Measurements from ENCODE around the gene HLA-DOB.
A peak's percentile ranks its signal among the peaks of the same experiment; 100 is the strongest.

Gene HLA-DOB

GRCh38 chr6:32849126-32849525, 32.3 kb upstream of the HLA-DOB start:
- H3K36me3 Mint-ChIP-seq, result peaks cover 62% of the 10 kb centered on the region
- H3K9me3 Mint-ChIP-seq (ENCODE audit: low read depth), result no peaks in the 10 kb centered on the region
- H3K27ac Mint-ChIP-seq, result peak overlapping the region; percentile 100
- H3K27me3 Mint-ChIP-seq, result no peaks in the 10 kb centered on the region
- peaks cover 72% of the 10 kb centered on the region for H3K4me1 Mint-ChIP-seq (ENCODE audit: low read depth)
- H3K4me3 Mint-ChIP-seq, result peak overlapping the region; percentile 99

GRCh38 chr6:32847795-32848194, 31.0 kb upstream of the HLA-DOB start:
- Mint-ChIP-seq H3K27ac (peak overlapping the region; percentile 100), H3K27me3 (no peaks in the 10 kb centered on the region), H3K4me3 (peak overlapping the region; percentile 99), H3K36me3 (peaks cover 70% of the 10 kb centered on the region), H3K4me1 (ENCODE audit: low read depth) (peaks cover 75% of the 10 kb centered on the region), H3K9me3 (ENCODE audit: low read depth) (no peaks in the 10 kb centered on the region)

- peak overlapping the region; percentile 100 for H3K27ac Mint-ChIP-seq
- H3K36me3 Mint-ChIP-seq, result peaks cover 68% of the 10 kb centered on the region
- H3K4me3 Mint-ChIP-seq, result peak overlapping the region; percentile 99
- H3K4me1 Mint-ChIP-seq (ENCODE audit: low read depth), result peaks cover 80% of the 10 kb centered on the region
- no peaks in the 10 kb centered on the region for H3K9me3 Mint-ChIP-seq (ENCODE audit: low read depth)
- H3K27me3 Mint-ChIP-seq, result no peaks in the 10 kb centered on the region
Observed at GRCh38 chr6:32847004-32847403, 30.2 kb upstream of the HLA-DOB start.

- Mint-ChIP-seq H3K36me3 (peaks cover 64% of the 10 kb centered on the region), H3K27me3 (no peaks in the 10 kb centered on the region), H3K4me1 (ENCODE audit: low read depth) (peaks cover 81% of the 10 kb centered on the region), H3K4me3 (peak overlapping the region; percentile 99), H3K9me3 (ENCODE audit: low read depth) (no peaks in the 10 kb centered on the region), H3K27ac (peak overlapping the region; percentile 100)
Observed at GRCh38 chr6:32845384-32845884, 28.6 kb upstream of the HLA-DOB start.

- Mint-ChIP-seq H3K9me3 (ENCODE audit: low read depth) (no peaks in the 10 kb centered on the region), H3K27ac (peak overlapping the region; percentile 100), H3K36me3 (peaks cover 65% of the 10 kb centered on the region), H3K27me3 (no peaks in the 10 kb centered on the region), H3K4me3 (peak overlapping the region; percentile 99), H3K4me1 (ENCODE audit: low read depth) (peaks cover 81% of the 10 kb centered on the region)
Observed at GRCh38 chr6:32844839-32845383, 28.1 kb upstream of the HLA-DOB start.

GRCh38 chr6:32843979-32844838, 27.4 kb upstream of the HLA-DOB start, which contains the start of gene PSMB8:
TSS of gene PSMB8 (minus strand) at chr6:32844047. CDS start at chr6:32843996, 51 bp downstream.
- peaks cover 82% of the 10 kb centered on the region for H3K4me1 Mint-ChIP-seq (ENCODE audit: low read depth)
- H3K27me3 Mint-ChIP-seq, result no peaks in the 10 kb centered on the region
- peaks cover 63% of the 10 kb centered on the region for H3K36me3 Mint-ChIP-seq
- H3K9me3 Mint-ChIP-seq (ENCODE audit: low read depth), result no peaks in the 10 kb centered on the region
- H3K27ac Mint-ChIP-seq, result peak within 1 kb of the TSS; percentile 100
- peak within 1 kb of the TSS; percentile 99 for H3K4me3 Mint-ChIP-seq

- H3K4me1 Mint-ChIP-seq (ENCODE audit: low read depth), result peaks cover 78% of the 10 kb centered on the region
- H3K27ac Mint-ChIP-seq, result peak overlapping the region; percentile 100
- H3K27me3 Mint-ChIP-seq, result no peaks in the 10 kb centered on the region
- H3K9me3 Mint-ChIP-seq (ENCODE audit: low read depth), result no peaks in the 10 kb centered on the region
- peaks cover 55% of the 10 kb centered on the region for H3K36me3 Mint-ChIP-seq
- H3K4me3 Mint-ChIP-seq, result peak overlapping the region; percentile 99
Observed at GRCh38 chr6:32843331-32843978, 26.7 kb upstream of the HLA-DOB start.

GRCh38 chr6:32842690-32843089, 25.9 kb upstream of the HLA-DOB start:
- Mint-ChIP-seq H3K9me3 (ENCODE audit: low read depth) (no peaks in the 10 kb centered on the region), H3K36me3 (peaks cover 48% of the 10 kb centered on the region), H3K4me3 (peak overlapping the region; percentile 99), H3K27me3 (no peaks in the 10 kb centered on the region), H3K27ac (peak overlapping the region; percentile 100), H3K4me1 (ENCODE audit: low read depth) (peaks cover 70% of the 10 kb centered on the region)

- Mint-ChIP-seq H3K9me3 (ENCODE audit: low read depth) (no peaks in the 10 kb centered on the region), H3K4me3 (peak overlapping the region; percentile 99), H3K27me3 (no peaks in the 10 kb centered on the region), H3K27ac (peak overlapping the region; percentile 100), H3K36me3 (peaks cover 45% of the 10 kb centered on the region), H3K4me1 (ENCODE audit: low read depth) (peaks cover 68% of the 10 kb centered on the region)
Observed at GRCh38 chr6:32842021-32842650, 25.3 kb upstream of the HLA-DOB start.

- Mint-ChIP-seq H3K4me1 (ENCODE audit: low read depth) (peaks cover 69% of the 10 kb centered on the region), H3K9me3 (ENCODE audit: low read depth) (no peaks in the 10 kb centered on the region), H3K27ac (peak overlapping the region; percentile 100), H3K36me3 (peaks cover 47% of the 10 kb centered on the region), H3K27me3 (no peaks in the 10 kb centered on the region), H3K4me3 (peak overlapping the region; percentile 99)
Observed at GRCh38 chr6:32840604-32841246, 23.9 kb upstream of the HLA-DOB start.

- Mint-ChIP-seq H3K4me1 (ENCODE audit: low read depth) (peaks cover 71% of the 10 kb centered on the region), H3K27me3 (no peaks in the 10 kb centered on the region), H3K4me3 (peak overlapping the region; percentile 99), H3K27ac (peak overlapping the region; percentile 100), H3K9me3 (ENCODE audit: low read depth) (no peaks in the 10 kb centered on the region), H3K36me3 (peaks cover 46% of the 10 kb centered on the region)
Observed at GRCh38 chr6:32839356-32839755, 22.6 kb upstream of the HLA-DOB start.

GRCh38 chr6:32838114-32838958, 21.5 kb upstream of the HLA-DOB start, which contains the start of gene TAP2:
TSS of gene TAP2 (minus strand) at chr6:32838739. CDS start at chr6:32838233, 506 bp downstream.
- peaks cover 50% of the 10 kb centered on the region for H3K36me3 Mint-ChIP-seq
- peak within 1 kb of the TSS; percentile 100 for H3K27ac Mint-ChIP-seq
- no peaks in the 10 kb centered on the region for H3K27me3 Mint-ChIP-seq
- H3K4me3 Mint-ChIP-seq, result peak within 1 kb of the TSS; percentile 99
- H3K4me1 Mint-ChIP-seq (ENCODE audit: low read depth), result peaks cover 81% of the 10 kb centered on the region
- no peaks in the 10 kb centered on the region for H3K9me3 Mint-ChIP-seq (ENCODE audit: low read depth)

GRCh38 chr6:32837651-32838113, 20.9 kb upstream of the HLA-DOB start:
- Mint-ChIP-seq H3K36me3 (peaks cover 46% of the 10 kb centered on the region), H3K4me1 (ENCODE audit: low read depth) (peaks cover 84% of the 10 kb centered on the region), H3K27me3 (no peaks in the 10 kb centered on the region), H3K27ac (peak overlapping the region; percentile 100), H3K9me3 (ENCODE audit: low read depth) (no peaks in the 10 kb centered on the region), H3K4me3 (peak overlapping the region; percentile 92)

All from activated naive CD8-positive, alpha-beta T cell (primary cell).